Colon (tissue), 2 donors: ENCODE data around the gene ACTN2.
"Not testable (repeated sequence)": the region's sequence is repeated elsewhere in the genome, so short reads cannot be mapped to it uniquely, and the experiment has no call there.

Source experiments
- FAIRE-seq: peaks from 2 replicates; lab custom pipeline; 2012; peaks lifted over from hg19 to GRCh38; lab: Jason Lieb, UNC
- donor health status: control.
- donor health status: control.

Gene ACTN2

GRCh38 chr1:236685917-236686814 lies at the start of gene ACTN2:
ACTN2 (plus strand) TSS chr1:236686499; CDS start chr1:236686674, 175 bp downstream.
- no peak for FAIRE-seq

GRCh38 chr1:236638945-236639344 lies 47.4 kb upstream of the ACTN2 start:
- FAIRE-seq, result no peak

- no peak for FAIRE-seq
These were observed 46.6 kb upstream of the ACTN2 start for GRCh38 chr1:236639686-236640085.

- FAIRE-seq, result no peak
These were observed 43.5 kb upstream of the ACTN2 start for GRCh38 chr1:236642763-236643162.

- FAIRE-seq, result no peak
These were observed 41.2 kb upstream of the ACTN2 start for GRCh38 chr1:236645016-236645680.

- FAIRE-seq, result no peak
These were observed 31.8 kb upstream of the ACTN2 start for GRCh38 chr1:236654511-236654910.

- no peak for FAIRE-seq
These were observed 31.3 kb upstream of the ACTN2 start for GRCh38 chr1:236654957-236655356.

GRCh38 chr1:236657398-236657797 lies 28.9 kb upstream of the ACTN2 start:
- no peak for FAIRE-seq

- no peak for FAIRE-seq
These were observed 26.3 kb upstream of the ACTN2 start for GRCh38 chr1:236659792-236660587.

- FAIRE-seq, result no peak
These were observed 22.4 kb upstream of the ACTN2 start for GRCh38 chr1:236663934-236664333.

GRCh38 chr1:236668909-236669308 lies 17.4 kb upstream of the ACTN2 start:
- FAIRE-seq, result not testable (repeated sequence)

GRCh38 chr1:236670060-236670459 lies 16.2 kb upstream of the ACTN2 start:
- FAIRE-seq, result no peak

GRCh38 chr1:236673289-236673919 lies 12.9 kb upstream of the ACTN2 start:
- FAIRE-seq, result no peak

GRCh38 chr1:236677641-236678235 lies 8.6 kb upstream of the ACTN2 start:
- no peak for FAIRE-seq

- FAIRE-seq, result no peak
These were observed 5.1 kb upstream of the ACTN2 start for GRCh38 chr1:236681219-236681618.

- no peak for FAIRE-seq
These were observed 938 bp upstream of the ACTN2 start for GRCh38 chr1:236685205-236685916.

- no peak for FAIRE-seq
These were observed 489 bp downstream of the ACTN2 start for GRCh38 chr1:236686815-236687160.

- no peak for FAIRE-seq
These were observed 974 bp downstream of the ACTN2 start for GRCh38 chr1:236687273-236687672.

- FAIRE-seq, result no peak
These were observed 2.4 kb downstream of the ACTN2 start for GRCh38 chr1:236688705-236689104.

GRCh38 chr1:236689713-236690569 lies 3.6 kb downstream of the ACTN2 start:
- FAIRE-seq, result no peak
